CD14-positive monocyte (primary cell): ENCODE data around the gene PRRG4. TPM values are rescaled to one million over a fixed set of nuclear protein-coding genes. Genes with fewer than 3 reads are reported as not detected.

Experiments
- DNase-seq, 3 donors: peaks; one replicate each; pipeline ENCODE4 v3.0.0-alpha.2; 2011 to 2022
- H2AFZ ChIP-seq: 2 replicates; pipeline ENCODE4 v1.6.0; 2012; ENCODE audit warnings: mild to moderate bottlenecking, low read depth, low read length, inconsistent platforms; ENCODE audit not compliant: insufficient read depth, poor library complexity, severe bottlenecking
- H3K27ac ChIP-seq, 2 donors: 1 replicate in 1 of 2; 2 replicates in 1 of 2; pipeline ENCODE4 v1.5.1; 2012 to 2013; ENCODE audit warnings: low read length in 2 of 2, control low read depth in 1 of 2, inconsistent platforms in 1 of 2, low read depth in 1 of 2, mild to moderate bottlenecking in 1 of 2
- H3K27me3 ChIP-seq, 2 donors: one replicate each; pipeline versions ENCODE4 v1.6.0 to v1.6.1; 2011 to 2013; ENCODE audit warnings: low read length in 2 of 2; ENCODE audit not compliant: control insufficient read depth in 2 of 2, insufficient read depth in 2 of 2
- H3K36me3 ChIP-seq, 2 donors: replicated peaks in 1 of 2; 1 replicate in 1 of 2; 2 replicates in 1 of 2; pipeline versions ENCODE4 v1.5.1 to v1.6.1; 2012 to 2013; ENCODE audit warnings: low read length in 2 of 2, control low read depth in 1 of 2, inconsistent platforms in 1 of 2, mild to moderate bottlenecking in 1 of 2; ENCODE audit not compliant: insufficient read depth in 2 of 2, control insufficient read depth in 1 of 2
- H3K4me1 ChIP-seq, 2 donors: 1 replicate in 1 of 2; 2 replicates in 1 of 2; pipeline versions ENCODE4 v1.5.1 to v1.6.1; 2012 to 2013; ENCODE audit warnings: low read length in 2 of 2, control low read depth in 1 of 2, inconsistent platforms in 1 of 2, mild to moderate bottlenecking in 1 of 2, moderate library complexity in 1 of 2; ENCODE audit not compliant: insufficient read depth in 2 of 2, control insufficient read depth in 1 of 2
- H3K4me2 ChIP-seq: replicated peaks from 2 replicates; pipeline ENCODE3; 2012; ENCODE audit warnings: low read length, moderate library complexity, mild to moderate bottlenecking; ENCODE audit not compliant: poor library complexity, severe bottlenecking; ENCODE audit errors: extremely low read depth
- H3K4me3 ChIP-seq, 3 experiments: fragments of 200-600 bp in 1 of 3; sonication (generic) in 1 of 3; replicated peaks in 1 of 3; 1 replicate in 2 of 3; 2 replicates in 1 of 3; pipeline ENCODE4 v1.5.1; 2011 to 2013; ENCODE audit warnings: low read length in 3 of 3, mild to moderate bottlenecking in 3 of 3, control low read depth in 2 of 3, low read depth in 2 of 3, inconsistent platforms in 1 of 3, moderate library complexity in 1 of 3
- H3K79me2 ChIP-seq: 2 replicates; pipeline ENCODE4 v1.6.0; 2012; ENCODE audit warnings: mild to moderate bottlenecking, control low read depth, inconsistent platforms, low read length, moderate library complexity; ENCODE audit not compliant: insufficient read depth
- H3K9ac ChIP-seq: 2 replicates; pipeline ENCODE4 v1.6.0; 2017; ENCODE audit warnings: low read length, mild to moderate bottlenecking; ENCODE audit not compliant: insufficient read depth, poor library complexity, severe bottlenecking
- H3K9me3 ChIP-seq, 2 donors: replicated peaks in 1 of 2; 1 replicate in 1 of 2; 2 replicates in 1 of 2; pipeline versions ENCODE4 v1.5.1 to v1.6.1; 2012 to 2013; ENCODE audit warnings: low read length in 2 of 2, control low read depth in 1 of 2; ENCODE audit not compliant: control insufficient read depth in 1 of 2, insufficient read depth in 1 of 2
- H4K20me1 ChIP-seq: 2 replicates; pipeline ENCODE4 v1.6.0; 2012; ENCODE audit warnings: mild to moderate bottlenecking, low read length, control low read depth, moderate library complexity; ENCODE audit not compliant: insufficient read depth
- H3K27ac Mint-ChIP-seq, 7 donors: one replicate each; pipeline ENCODE4 v1.8.0; 2020; ENCODE audit warnings: mild to moderate bottlenecking in 7 of 7, mixed read lengths in 7 of 7, moderate library complexity in 6 of 7, inconsistent platforms in 2 of 7
- H3K27me3 Mint-ChIP-seq, 3 donors: one replicate each; pipeline ENCODE4 v1.8.0; 2021 to 2022; ENCODE audit warnings: low read depth in 3 of 3, mild to moderate bottlenecking in 3 of 3, mixed read lengths in 3 of 3, moderate library complexity in 3 of 3, inconsistent platforms in 1 of 3
- H3K36me3 Mint-ChIP-seq, 2 donors: one replicate each; pipeline ENCODE4 v1.8.0; 2020; ENCODE audit warnings: mixed read lengths in 2 of 2, inconsistent platforms in 1 of 2, mild to moderate bottlenecking in 1 of 2
- H3K4me1 Mint-ChIP-seq: one replicate; pipeline ENCODE4 v1.8.0; 2020; ENCODE audit warnings: mild to moderate bottlenecking, mixed read lengths
- H3K4me3 Mint-ChIP-seq, 2 donors: one replicate each; pipeline ENCODE4 v1.8.0; 2020; ENCODE audit warnings: mild to moderate bottlenecking in 2 of 2, mixed read lengths in 2 of 2, moderate library complexity in 1 of 2
- H3K9me3 Mint-ChIP-seq, 7 donors: one replicate each; pipeline ENCODE4 v1.8.0; 2020 to 2022; ENCODE audit warnings: mixed read lengths in 7 of 7, mild to moderate bottlenecking in 6 of 7, moderate library complexity in 6 of 7, inconsistent platforms in 2 of 7
- WGBS: methylation state at CpG from one replicate; pipeline ENCODE4 v1.1.5; 2013; ENCODE audit warnings: missing lambda C conversion rate; ENCODE audit not compliant: insufficient coverage; 5-methylcytosine and 5-hydroxymethylcytosine counted together
- intact Hi-C, 2 donors: fragments of 100-400 bp; cut with micrococcal nuclease; formaldehyde crosslinking; loops; one replicate each; pipeline versions ENCODE4 v1.15.0 to v1.15.1; 2023
- polyA plus RNA-seq, 3 donors: library from polyadenylated mRNA; depleted of rRNA in 1 of 3; unstranded in 2 of 3; stranded (reverse) in 1 of 3; fragments of 300-500 nt in 2 of 3; fragments of >200 nt in 1 of 3; fragmentation: Illumina TruSeq in 2 of 3; gene quantifications; 1 replicate in 2 of 3; 2 replicates in 1 of 3; pipeline ENCODE4 v1.2.3, GENCODE V29; 2012 to 2021
- TF ChIP-seq, protein P1 (sequence below): fragments of 200-600 bp; IDR thresholded peaks from one replicate; pipeline ENCODE4 v1.8.0; 2022; ENCODE audit warnings: antibody characterized with exemption, mild to moderate bottlenecking

PRRG4 gene
- polyA plus RNA-seq, 3 donors: 3.5 to 9.9 (median 8.7) TPM

DNA sequence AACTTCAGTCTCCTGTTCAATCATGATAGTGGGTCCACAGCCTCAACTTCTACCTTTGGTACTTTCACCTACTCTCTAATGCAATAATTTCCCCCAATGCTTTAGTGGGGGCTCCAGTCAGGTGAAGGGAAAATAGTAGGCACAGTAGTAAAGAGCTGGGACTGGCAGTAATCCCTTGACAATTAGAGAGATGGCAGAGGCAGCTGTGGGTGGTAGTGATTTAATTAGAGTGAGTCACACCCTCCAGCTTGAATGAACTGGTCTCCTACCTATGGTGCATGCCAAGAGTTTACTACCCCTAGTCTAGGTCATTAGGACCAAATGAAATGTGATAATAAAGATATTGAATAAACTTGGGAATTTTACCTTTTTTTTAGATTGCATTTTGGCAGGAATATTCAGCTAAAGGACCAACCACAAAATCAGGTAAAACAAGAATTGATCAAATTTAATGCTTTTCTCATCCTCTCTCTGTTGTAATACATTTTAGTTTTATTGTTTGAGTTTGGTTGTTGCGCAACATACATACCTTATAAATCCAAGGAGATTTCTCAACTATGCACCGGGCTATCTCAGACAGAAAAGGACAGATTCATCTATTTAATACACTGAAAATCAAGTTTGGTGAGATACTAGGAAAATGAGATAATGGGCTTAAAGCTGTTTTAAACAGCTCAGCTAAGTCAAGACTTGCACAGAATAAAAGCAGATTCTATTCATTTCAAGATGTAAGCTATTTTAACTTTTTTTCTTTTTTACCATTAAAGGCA, 9.0 kb downstream of the PRRG4 start:
- H3K36me3 Mint-ChIP-seq: peaks cover 33 to 50% of the 10 kb centered on the region in 2 donors
- H3K9me3 Mint-ChIP-seq: no peaks in the 10 kb centered on the region
- H3K27ac Mint-ChIP-seq: peak overlapping the region in 1 of 7 donors; percentile 20
- no peak for DNase-seq
- Histone ChIP-seq H3K4me1 (peaks cover 5 to 14% of the 10 kb centered on the region in 2 donors), H3K9ac (no peak overlapping the region), H3K79me2 (peaks cover 38% of the 10 kb centered on the region), H3K9me3 (no peaks in the 10 kb centered on the region), H3K27me3 (no peaks in the 10 kb centered on the region), H2AFZ (no peak overlapping the region), H3K4me3 (no peak overlapping the region), H4K20me1 (no peaks in the 10 kb centered on the region), H3K36me3 (peaks cover 5 to 40% of the 10 kb centered on the region in 2 donors), H3K27ac (peak overlapping the region in 1 of 2 donors; percentile 7), H3K4me2 (no peak overlapping the region)
- H3K4me3 Mint-ChIP-seq: no peak overlapping the region
- peaks cover 16% of the 10 kb centered on the region for H3K4me1 Mint-ChIP-seq
- intact Hi-C loops: no loop called here
- H3K27me3 Mint-ChIP-seq: no peaks in the 10 kb centered on the region
- TF ChIP-seq, protein P1, sequence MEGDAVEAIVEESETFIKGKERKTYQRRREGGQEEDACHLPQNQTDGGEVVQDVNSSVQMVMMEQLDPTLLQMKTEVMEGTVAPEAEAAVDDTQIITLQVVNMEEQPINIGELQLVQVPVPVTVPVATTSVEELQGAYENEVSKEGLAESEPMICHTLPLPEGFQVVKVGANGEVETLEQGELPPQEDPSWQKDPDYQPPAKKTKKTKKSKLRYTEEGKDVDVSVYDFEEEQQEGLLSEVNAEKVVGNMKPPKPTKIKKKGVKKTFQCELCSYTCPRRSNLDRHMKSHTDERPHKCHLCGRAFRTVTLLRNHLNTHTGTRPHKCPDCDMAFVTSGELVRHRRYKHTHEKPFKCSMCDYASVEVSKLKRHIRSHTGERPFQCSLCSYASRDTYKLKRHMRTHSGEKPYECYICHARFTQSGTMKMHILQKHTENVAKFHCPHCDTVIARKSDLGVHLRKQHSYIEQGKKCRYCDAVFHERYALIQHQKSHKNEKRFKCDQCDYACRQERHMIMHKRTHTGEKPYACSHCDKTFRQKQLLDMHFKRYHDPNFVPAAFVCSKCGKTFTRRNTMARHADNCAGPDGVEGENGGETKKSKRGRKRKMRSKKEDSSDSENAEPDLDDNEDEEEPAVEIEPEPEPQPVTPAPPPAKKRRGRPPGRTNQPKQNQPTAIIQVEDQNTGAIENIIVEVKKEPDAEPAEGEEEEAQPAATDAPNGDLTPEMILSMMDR: no peak
- no CpG with 5 or more reads among the region's 2 CpGs for WGBS

GRCh38 chr11:32839308-32839707, 9.6 kb downstream of the PRRG4 start:
- no peak overlapping the region for H3K4me3 ChIP-seq
- TF ChIP-seq, protein P1: no peak
- H2AFZ ChIP-seq: no peak overlapping the region
- no CpG with 5 or more reads among the region's 2 CpGs for WGBS
- no peak overlapping the region for H3K4me2 ChIP-seq
- peaks cover 10 to 20% of the 10 kb centered on the region in 2 donors for H3K4me1 ChIP-seq
- intact Hi-C loops: no loop called here
- no peak for DNase-seq
- peaks cover 29 to 44% of the 10 kb centered on the region in 2 donors for H3K36me3 Mint-ChIP-seq
- H3K27ac Mint-ChIP-seq: no peak overlapping the region
- H3K9me3 ChIP-seq: no peaks in the 10 kb centered on the region
- no peaks in the 10 kb centered on the region for H4K20me1 ChIP-seq
- no peak overlapping the region for H3K4me3 Mint-ChIP-seq
- H3K27me3 Mint-ChIP-seq: no peaks in the 10 kb centered on the region
- peaks cover 16% of the 10 kb centered on the region for H3K4me1 Mint-ChIP-seq
- no peak overlapping the region for H3K9ac ChIP-seq
- no peaks in the 10 kb centered on the region for H3K9me3 Mint-ChIP-seq
- peaks cover 37% of the 10 kb centered on the region for H3K79me2 ChIP-seq
- no peaks in the 10 kb centered on the region for H3K27me3 ChIP-seq
- H3K36me3 ChIP-seq: peaks cover 5 to 40% of the 10 kb centered on the region in 2 donors
- H3K27ac ChIP-seq: no peak overlapping the region
